ENCODE results near the gene RAD51B. TPM values are rescaled to one million over a fixed set of nuclear protein-coding genes. Genes with fewer than 3 reads are reported as not detected.
"Not testable (repeated sequence)": the region's sequence is repeated elsewhere in the genome, so short reads cannot be mapped to it uniquely, and the experiment has no call there.

Gene RAD51B
- total RNA-seq, 1 experiment from 2014 or later = 29.9 TPM

DNA sequence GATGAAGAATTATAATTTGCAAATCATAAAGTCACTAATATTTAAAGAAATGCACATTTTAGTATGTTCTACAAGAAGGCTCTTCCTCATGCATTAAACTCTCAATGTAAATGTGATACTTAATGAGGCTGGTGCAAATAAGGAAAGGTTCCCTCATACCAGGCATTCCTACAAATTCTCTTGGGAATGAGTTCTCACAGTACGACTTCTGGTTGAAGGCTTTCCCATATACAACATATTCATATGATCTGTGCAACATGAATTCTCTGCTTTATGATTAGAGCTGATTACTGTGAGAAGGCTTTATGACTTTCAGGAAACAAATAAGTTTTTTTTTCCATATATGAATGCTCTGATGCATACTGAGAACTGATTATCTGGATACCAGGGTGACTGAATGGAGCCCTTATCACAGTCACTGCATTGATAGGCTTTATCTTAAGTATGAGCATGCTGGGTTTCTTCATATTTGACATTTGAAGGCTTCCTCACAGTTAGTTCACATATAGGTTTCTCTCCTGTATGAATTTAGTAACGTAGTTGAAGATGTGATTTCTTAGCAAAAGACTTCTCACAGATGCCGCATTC lies 293.9 kb downstream of the RAD51B start:
- Histone ChIP-seq H4K20me1 (ENCODE audit: insufficient read depth) (no peaks in the 10 kb centered on the region), H3K4me1 (replicated peaks; ENCODE audit: insufficient read depth) (no peaks in the 10 kb centered on the region), H2AFZ (no peak overlapping the region), H3K27ac (no peak overlapping the region), H3K36me3 (ENCODE audit: low read depth) (no peaks in the 10 kb centered on the region), H3F3A (ENCODE audit: insufficient read depth, low read depth) (peaks cover 2% of the 10 kb centered on the region; the same call in 1 of the 2 replicates), H3K27me3 (ENCODE audit: insufficient read depth, low read depth) (no peaks in the 10 kb centered on the region), H3K79me2 (ENCODE audit: low read depth) (no peaks in the 10 kb centered on the region), H3K4me2 (no peak overlapping the region), H3K4me3 (no peak overlapping the region), H3K9me3 (ENCODE audit: insufficient read depth, low read depth) (no peaks in the 10 kb centered on the region), H3K9me2 (ENCODE audit: insufficient read depth) (no peaks in the 10 kb centered on the region)
- peak in 1 of 2 experiments; percentile 21 for DNase-seq
- ChIA-PET POLR2A (ENCODE audit: unreplicated experiment) (no interaction called here), CTCF (no interaction called here)
- intact Hi-C loops (cut with micrococcal nuclease; ENCODE audit: unreplicated experiment) = no loop called here
- no TSS peak for BruUV-seq (replicated peaks)
- no peak for TF ChIP-seq EZH2 (IDR thresholded peaks at IDR 0.05; ENCODE audit: low read depth)
- TF ChIP-seq, protein P1, sequence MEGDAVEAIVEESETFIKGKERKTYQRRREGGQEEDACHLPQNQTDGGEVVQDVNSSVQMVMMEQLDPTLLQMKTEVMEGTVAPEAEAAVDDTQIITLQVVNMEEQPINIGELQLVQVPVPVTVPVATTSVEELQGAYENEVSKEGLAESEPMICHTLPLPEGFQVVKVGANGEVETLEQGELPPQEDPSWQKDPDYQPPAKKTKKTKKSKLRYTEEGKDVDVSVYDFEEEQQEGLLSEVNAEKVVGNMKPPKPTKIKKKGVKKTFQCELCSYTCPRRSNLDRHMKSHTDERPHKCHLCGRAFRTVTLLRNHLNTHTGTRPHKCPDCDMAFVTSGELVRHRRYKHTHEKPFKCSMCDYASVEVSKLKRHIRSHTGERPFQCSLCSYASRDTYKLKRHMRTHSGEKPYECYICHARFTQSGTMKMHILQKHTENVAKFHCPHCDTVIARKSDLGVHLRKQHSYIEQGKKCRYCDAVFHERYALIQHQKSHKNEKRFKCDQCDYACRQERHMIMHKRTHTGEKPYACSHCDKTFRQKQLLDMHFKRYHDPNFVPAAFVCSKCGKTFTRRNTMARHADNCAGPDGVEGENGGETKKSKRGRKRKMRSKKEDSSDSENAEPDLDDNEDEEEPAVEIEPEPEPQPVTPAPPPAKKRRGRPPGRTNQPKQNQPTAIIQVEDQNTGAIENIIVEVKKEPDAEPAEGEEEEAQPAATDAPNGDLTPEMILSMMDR (conservative IDR thresholded peaks at IDR 0.05) = no peak

DNA sequence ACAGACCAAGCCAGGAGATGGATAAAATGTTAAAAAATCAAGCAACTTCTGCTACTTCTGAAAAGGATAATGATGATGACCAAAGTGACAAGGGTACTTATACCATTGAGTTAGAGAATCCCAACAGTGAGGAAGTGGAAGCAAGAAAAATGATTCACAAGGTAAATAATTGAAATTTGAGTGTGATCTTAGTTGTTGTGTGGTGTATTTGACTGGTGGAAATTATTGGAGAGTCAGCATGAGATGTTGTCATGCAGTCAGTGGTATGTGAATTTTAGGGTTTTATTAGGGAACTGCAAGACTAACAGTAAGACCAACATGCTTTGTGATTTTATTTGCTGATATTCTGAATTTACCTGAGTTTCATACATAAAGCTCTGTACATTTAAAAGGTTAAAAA lies 296.4 kb downstream of the RAD51B start:
- CTCF ChIA-PET; intact Hi-C loops (cut with micrococcal nuclease; ENCODE audit: unreplicated experiment); H3K27ac ChIP-seq; BruUV-seq (replicated peaks); H4K20me1 ChIP-seq (ENCODE audit: insufficient read depth); H2AFZ ChIP-seq; H3K27me3 ChIP-seq (ENCODE audit: insufficient read depth, low read depth); H3K4me3 ChIP-seq; H3K4me1 ChIP-seq (replicated peaks; ENCODE audit: insufficient read depth); DNase-seq; H3K9me2 ChIP-seq (ENCODE audit: insufficient read depth); H3K79me2 ChIP-seq (ENCODE audit: low read depth); H3K4me2 ChIP-seq; H3K9me3 ChIP-seq (ENCODE audit: insufficient read depth, low read depth); H3F3A ChIP-seq (ENCODE audit: insufficient read depth, low read depth); POLR2A ChIA-PET (ENCODE audit: unreplicated experiment); H3K36me3 ChIP-seq (ENCODE audit: low read depth): not testable (repeated sequence)

- intact Hi-C loops (cut with micrococcal nuclease; ENCODE audit: unreplicated experiment) = no loop called here
- no peaks in the 10 kb centered on the region for H3K79me2 ChIP-seq (ENCODE audit: low read depth)
- H3K36me3 ChIP-seq (ENCODE audit: low read depth) = no peaks in the 10 kb centered on the region
- POLR2A ChIA-PET (ENCODE audit: unreplicated experiment) = no interaction called here
- CTCF ChIA-PET = no interaction called here
- DNase-seq = no peak
- H3K27ac ChIP-seq = no peak overlapping the region
- peaks cover 7% of the 10 kb centered on the region for H3K4me1 ChIP-seq (replicated peaks; ENCODE audit: insufficient read depth)
- H3K9me3 ChIP-seq (ENCODE audit: insufficient read depth, low read depth) = no peaks in the 10 kb centered on the region
- no peak overlapping the region for H3K4me2 ChIP-seq
- no peaks in the 10 kb centered on the region for H4K20me1 ChIP-seq (ENCODE audit: insufficient read depth)
- no peak for TF ChIP-seq EZH2 (IDR thresholded peaks at IDR 0.05; ENCODE audit: low read depth)
- TF ChIP-seq, protein P1 (conservative IDR thresholded peaks at IDR 0.05) = no peak
- no peak overlapping the region for H3K4me3 ChIP-seq
- H3F3A ChIP-seq (ENCODE audit: insufficient read depth, low read depth) = peaks cover 11% of the 10 kb centered on the region; the same call in 1 of the 2 replicates
- BruUV-seq (replicated peaks) = no TSS peak
- no peak overlapping the region for H2AFZ ChIP-seq
- H3K27me3 ChIP-seq (ENCODE audit: insufficient read depth, low read depth) = no peaks in the 10 kb centered on the region
- H3K9me2 ChIP-seq (ENCODE audit: insufficient read depth) = no peaks in the 10 kb centered on the region
Measured at GRCh38 chr14:68122651-68123050, 303.1 kb downstream of the RAD51B start.

GRCh38 chr14:68124050-68124449 lies 304.5 kb downstream of the RAD51B start:
- no peaks in the 10 kb centered on the region for H4K20me1 ChIP-seq (ENCODE audit: insufficient read depth)
- H3K9me2 ChIP-seq (ENCODE audit: insufficient read depth) = no peaks in the 10 kb centered on the region
- H3K4me1 ChIP-seq (replicated peaks; ENCODE audit: insufficient read depth) = peaks cover 7% of the 10 kb centered on the region
- H2AFZ ChIP-seq = no peak overlapping the region
- no TSS peak for BruUV-seq (replicated peaks)
- H3F3A ChIP-seq (ENCODE audit: insufficient read depth, low read depth) = 0 out of 2 replicates have a peak, but pooled peaks cover 5% of the 10 kb centered on the region
- H3K9me3 ChIP-seq (ENCODE audit: insufficient read depth, low read depth) = no peaks in the 10 kb centered on the region
- H3K27me3 ChIP-seq (ENCODE audit: insufficient read depth, low read depth) = no peaks in the 10 kb centered on the region
- TF ChIP-seq EZH2 (IDR thresholded peaks at IDR 0.05; ENCODE audit: low read depth) = no peak
- TF ChIP-seq, protein P1 (conservative IDR thresholded peaks at IDR 0.05) = no peak
- no peaks in the 10 kb centered on the region for H3K79me2 ChIP-seq (ENCODE audit: low read depth)
- POLR2A ChIA-PET (ENCODE audit: unreplicated experiment) = no interaction called here
- H3K27ac ChIP-seq = no peak overlapping the region
- CTCF ChIA-PET = interaction anchor here (0.6 kb wide), 2 partner anchors 180 to 744 kb away, joined by 3 to 5 read pairs; no protein-coding TSS in a partner anchor
- DNase-seq = peak in 1 of 2 experiments; percentile 25
- H3K4me2 ChIP-seq = no peak overlapping the region
- H3K36me3 ChIP-seq (ENCODE audit: low read depth) = no peaks in the 10 kb centered on the region
- intact Hi-C loops (cut with micrococcal nuclease; ENCODE audit: unreplicated experiment) = no loop called here
- H3K4me3 ChIP-seq = no peak overlapping the region
